H1 (cell line): ENCODE data around the gene SNX30. TPM values are rescaled to one million over a fixed set of nuclear protein-coding genes. Genes with fewer than 3 reads are reported as not detected.

Source experiments
- CTCF ChIA-PET: fragments of 300-600 bp; sonication (Branson Sonifier 250); formaldehyde crosslinking; loops from one replicate; lab custom pipeline; 2021; ENCODE audit not compliant: partially characterized antibody; lab: Charles Lee
- POLR2A ChIA-PET: fragments of 300-600 bp; sonication (Branson Sonifier 250); formaldehyde crosslinking; loops from one replicate; lab custom pipeline; 2021; ENCODE audit warnings: inconsistent platforms; ENCODE audit not compliant: partially characterized antibody; lab: Charles Lee
- DNase-seq, 2 experiments: peaks; one replicate each; pipeline versions ENCODE4 v3.0.0 to v3.0.0-alpha.2; 2010 to 2022; ENCODE audit warnings: low spot score in 2 of 2, low read depth in 1 of 2, mixed read lengths in 1 of 2
- FAIRE-seq: peaks from 2 replicates; lab custom pipeline; 2011; peaks lifted over from hg19 to GRCh38; lab: Jason Lieb, UNC
- H2AFZ ChIP-seq: 2 replicates; pipeline ENCODE4 v1.8.1; 2012; ENCODE audit warnings: low read length, inconsistent platforms
- H2AK5ac ChIP-seq: 2 replicates; pipeline ENCODE4 v1.6.1; 2013; ENCODE audit warnings: low read depth, low read length
- H2BK120ac ChIP-seq: replicated peaks from 2 replicates; pipeline ENCODE3; 2013; ENCODE audit warnings: low read depth, low read length, inconsistent platforms
- H2BK12ac ChIP-seq: 2 replicates; pipeline ENCODE4 v1.6.1; 2013; ENCODE audit warnings: low read depth, low read length
- H2BK15ac ChIP-seq: 2 replicates; pipeline ENCODE4 v1.6.1; 2013; ENCODE audit warnings: low read length
- H2BK20ac ChIP-seq: 2 replicates; pipeline ENCODE4 v1.6.1; 2013; ENCODE audit warnings: low read length
- H2BK5ac ChIP-seq: 2 replicates; pipeline ENCODE4 v1.6.1; 2013; ENCODE audit warnings: low read depth, low read length
- H3K14ac ChIP-seq: 2 replicates; pipeline ENCODE4 v1.6.1; 2013; ENCODE audit warnings: inconsistent platforms; ENCODE audit not compliant: insufficient read length
- H3K18ac ChIP-seq: 2 replicates; pipeline ENCODE4 v1.6.1; 2013; ENCODE audit warnings: low read length; ENCODE audit errors: extremely low read depth
- H3K23ac ChIP-seq: 2 replicates; pipeline ENCODE4 v1.6.1; 2013; ENCODE audit warnings: inconsistent platforms; ENCODE audit not compliant: insufficient read length
- H3K23me2 ChIP-seq: 2 replicates; pipeline ENCODE4 v1.6.1; 2013; ENCODE audit warnings: low read depth, low read length
- H3K27ac ChIP-seq: 2 replicates; pipeline ENCODE4 v1.6.1; 2011; ENCODE audit warnings: low read depth, low read length, inconsistent platforms
- H3K27me3 ChIP-seq, 4 experiments: replicated peaks in 1 of 4; 1 replicate in 1 of 4; 2 replicates in 3 of 4; pipeline versions ENCODE4 v1.6.1 to v1.8.1; 2011 to 2013; ENCODE audit warnings: low read length in 3 of 4, mild to moderate bottlenecking in 3 of 4, inconsistent platforms in 2 of 4, mixed read lengths in 2 of 4, moderate library complexity in 1 of 4; ENCODE audit not compliant: control insufficient read depth in 3 of 4, insufficient read depth in 3 of 4; ENCODE audit errors: extremely low read depth in 1 of 4
- H3K36me3 ChIP-seq, 4 experiments: 2 replicates each; pipeline versions ENCODE4 v1.6.1 to v1.8.1; 2011 to 2013; ENCODE audit warnings: mild to moderate bottlenecking in 4 of 4, low read length in 3 of 4, moderate library complexity in 2 of 4, control low read depth in 1 of 4, inconsistent platforms in 1 of 4; ENCODE audit not compliant: insufficient read depth in 4 of 4, control insufficient read depth in 2 of 4
- H3K4ac ChIP-seq: replicated peaks from 2 replicates; pipeline ENCODE3; 2013; ENCODE audit warnings: low read length, low read depth, mixed read lengths, inconsistent platforms; ENCODE audit not compliant: insufficient read length
- H3K4me1 ChIP-seq, 4 experiments: replicated peaks in 1 of 4; 1 replicate in 1 of 4; 2 replicates in 3 of 4; pipeline versions ENCODE4 v1.6.1 to v1.8.1; 2011 to 2013; ENCODE audit warnings: low read length in 3 of 4, inconsistent platforms in 2 of 4, mixed read lengths in 1 of 4; ENCODE audit not compliant: insufficient read depth in 4 of 4, control insufficient read depth in 3 of 4
- H3K4me2 ChIP-seq, 2 experiments: 2 replicates each; pipeline versions ENCODE4 v1.6.1 to v1.8.1; 2011 to 2013; ENCODE audit warnings: low read depth in 2 of 2, low read length in 2 of 2, control low read depth in 1 of 2, inconsistent platforms in 1 of 2, mild to moderate bottlenecking in 1 of 2; ENCODE audit not compliant: insufficient read depth in 1 of 2
- H3K4me3 ChIP-seq, 4 experiments: fragments of 200-600, 300-600 bp in 1 of 4; sonication (generic), shearing (Covaris generic), sonication (Bioruptor Twin) in 1 of 4; 2 replicates each; pipeline versions ENCODE4 v1.5.1 to v1.8.1; 2011 to 2016; ENCODE audit warnings: low read length in 4 of 4, low read depth in 3 of 4, control low read depth in 2 of 4, inconsistent platforms in 2 of 4, mild to moderate bottlenecking in 2 of 4, mixed read lengths in 1 of 4, moderate library complexity in 1 of 4; ENCODE audit not compliant: insufficient read depth in 2 of 4; ENCODE audit errors: extremely low read depth in 1 of 4
- H3K56ac ChIP-seq: replicated peaks from 2 replicates; pipeline ENCODE3; 2013; ENCODE audit warnings: low read depth, mild to moderate bottlenecking, mixed read lengths, low read length, inconsistent platforms; ENCODE audit not compliant: insufficient read length
- H3K79me1 ChIP-seq: 2 replicates; pipeline ENCODE4 v1.6.1; 2013; ENCODE audit warnings: low read depth, low read length, control low read depth
- H3K79me2 ChIP-seq, 2 experiments: 2 replicates each; pipeline versions ENCODE4 v1.6.1 to v1.8.1; 2012 to 2013; ENCODE audit warnings: low read length in 2 of 2, mild to moderate bottlenecking in 2 of 2, inconsistent platforms in 1 of 2; ENCODE audit not compliant: insufficient read depth in 2 of 2, control insufficient read depth in 1 of 2
- H3K9ac ChIP-seq, 4 experiments: replicated peaks in 1 of 4; 1 replicate in 1 of 4; 2 replicates in 3 of 4; pipeline versions ENCODE4 v1.6.1 to v1.8.1; 2011 to 2013; ENCODE audit warnings: low read depth in 3 of 4, low read length in 3 of 4, control low read depth in 2 of 4, mild to moderate bottlenecking in 2 of 4, moderate library complexity in 2 of 4, inconsistent platforms in 1 of 4; ENCODE audit errors: extremely low read depth in 1 of 4
- H3K9me3 ChIP-seq, 2 experiments: 2 replicates each; pipeline versions ENCODE4 v1.6.1 to v1.8.1; 2012 to 2013; ENCODE audit warnings: mild to moderate bottlenecking in 2 of 2, moderate library complexity in 2 of 2, control low read depth in 1 of 2, inconsistent platforms in 1 of 2, low read depth in 1 of 2, low read length in 1 of 2, mixed read lengths in 1 of 2; ENCODE audit not compliant: insufficient read depth in 2 of 2
- H4K20me1 ChIP-seq, 2 experiments: replicated peaks in 1 of 2; 2 replicates each; pipeline versions ENCODE3 to v1.8.1; 2011 to 2013; ENCODE audit warnings: inconsistent platforms in 2 of 2, low read length in 2 of 2, mild to moderate bottlenecking in 1 of 2; ENCODE audit not compliant: insufficient read depth in 2 of 2, control insufficient read depth in 1 of 2
- H4K5ac ChIP-seq: 2 replicates; pipeline ENCODE4 v1.6.1; 2013; ENCODE audit warnings: low read length, low read depth, mixed read lengths, inconsistent platforms; ENCODE audit not compliant: insufficient read length
- H4K8ac ChIP-seq: 2 replicates; pipeline ENCODE4 v1.8.0; 2013; ENCODE audit warnings: mild to moderate bottlenecking, moderate library complexity, low read length, inconsistent platforms; ENCODE audit not compliant: insufficient read depth; ENCODE audit errors: extremely low read depth
- H4K91ac ChIP-seq: replicated peaks from 2 replicates; pipeline ENCODE3; 2013; ENCODE audit warnings: low read length, mixed read lengths, inconsistent platforms; ENCODE audit not compliant: insufficient read length
- EGR1 ChIP-seq: IDR thresholded peaks from 2 replicates; pipeline ENCODE4 v1.6.1; 2011; ENCODE audit warnings: low read depth, low read length, borderline replicate concordance
- FOSL1 ChIP-seq: IDR thresholded peaks from 2 replicates; pipeline ENCODE4 v1.6.1; 2011; ENCODE audit warnings: mild to moderate bottlenecking, low read depth, low read length, moderate library complexity; ENCODE audit not compliant: insufficient read depth
- GABPA ChIP-seq: IDR thresholded peaks from 2 replicates; pipeline ENCODE4 v1.6.1; 2011; ENCODE audit warnings: mild to moderate bottlenecking, low read length, moderate library complexity, borderline replicate concordance; ENCODE audit not compliant: insufficient read depth
- MAFK ChIP-seq: IDR thresholded peaks from 2 replicates; pipeline ENCODE4 v1.6.1; 2012; ENCODE audit warnings: low read depth, mild to moderate bottlenecking, improper control_type of control experiment, low read length
- NANOG ChIP-seq: IDR thresholded peaks from 2 replicates; pipeline ENCODE4 v1.6.1; 2011; ENCODE audit warnings: low read length, low read depth, mild to moderate bottlenecking, inconsistent platforms; ENCODE audit not compliant: insufficient read depth, poor library complexity, severe bottlenecking
- NRF1 ChIP-seq: IDR thresholded peaks from 2 replicates; pipeline ENCODE4 v1.6.1; 2011; ENCODE audit warnings: mild to moderate bottlenecking, low read depth, low read length, improper control_type of control experiment
- PHF8 ChIP-seq: fragments of 200-600 bp; sonication (generic); conservative IDR thresholded peaks from 2 replicates; pipeline ENCODE4 v1.7.1; 2012; ENCODE audit warnings: low read depth, mild to moderate bottlenecking, inconsistent platforms, low read length, moderate library complexity
- POLR2AphosphoS5 ChIP-seq: IDR thresholded peaks from 2 replicates; pipeline ENCODE4 v1.6.1; 2011; ENCODE audit warnings: low read depth, low read length
- SAP30 ChIP-seq: fragments of 300-600 bp; sonication (generic); IDR thresholded peaks from 2 replicates; pipeline ENCODE4 v1.7.1; 2012; ENCODE audit warnings: low read length, moderate library complexity, mild to moderate bottlenecking, inconsistent platforms; ENCODE audit not compliant: insufficient read depth, insufficient replicate concordance
- SRF ChIP-seq: IDR thresholded peaks from 2 replicates; pipeline ENCODE4 v1.6.1; 2011; ENCODE audit warnings: mild to moderate bottlenecking, low read depth, low read length, moderate library complexity
- TCF12 ChIP-seq: IDR thresholded peaks from 2 replicates; pipeline ENCODE4 v1.6.1; 2011; ENCODE audit warnings: low read depth, mild to moderate bottlenecking, low read length
- WGBS, 2 experiments: shearing (Covaris generic) in 1 of 2; methylation state at CpG; one replicate each; pipeline versions ENCODE4 v1.1.6 to v1.1.7; 2013 to 2015; ENCODE audit warnings: low lambda C conversion rate in 2 of 2, mixed read lengths in 2 of 2, inconsistent platforms in 1 of 2, low coverage in 1 of 2, missing lambda C conversion rate in 1 of 2; ENCODE audit not compliant: insufficient replicate concordance in 2 of 2, insufficient coverage in 1 of 2, insufficient read length in 1 of 2; ENCODE audit errors: extremely low coverage in 1 of 2, missing lambda C conversion rate in 1 of 2; 5-methylcytosine and 5-hydroxymethylcytosine counted together
- polyA plus RNA-seq, 7 experiments: library from polyadenylated mRNA; depleted of rRNA in 3 of 7; stranded (reverse) in 5 of 7; unstranded in 2 of 7; fragments of >200 nt in 5 of 7; fragments of 200-250 nt in 2 of 7; gene quantifications; 1 replicate in 5 of 7; 2 replicates in 1 of 7; 4 replicates in 1 of 7; pipeline versions ENCODE4 v1.2.1 to v1.2.3, GENCODE V29; 2011 to 2013; ENCODE audit warnings: missing spikeins in 2 of 7, mixed read lengths in 2 of 7
- total RNA-seq: library from RNA; stranded (reverse); fragmentation: NEBNext Ultra II Directional; extraction: Animal tissue kit (Norgen Biotek cat#: 25700); gene quantifications from 2 replicates; pipeline ENCODE4 v1.2.1, GENCODE V29; 2021
- TF ChIP-seq, protein P1 (sequence below): IDR thresholded peaks from 2 replicates; pipeline ENCODE4 v1.6.1; 2012; ENCODE audit warnings: inconsistent platforms
- TF ChIP-seq, protein P2 (sequence below): IDR thresholded peaks from 2 replicates; pipeline ENCODE4 v1.6.1; 2011; ENCODE audit warnings: low read depth, mild to moderate bottlenecking, low read length; ENCODE audit not compliant: insufficient read depth

The SNX30 gene
- total and polyA plus RNA-seq, 2 of the 8 experiments (the other 6 are each of a cell fraction or from before 2014, with no cell fraction given) = 4.0 to 12.2 TPM

DNA sequence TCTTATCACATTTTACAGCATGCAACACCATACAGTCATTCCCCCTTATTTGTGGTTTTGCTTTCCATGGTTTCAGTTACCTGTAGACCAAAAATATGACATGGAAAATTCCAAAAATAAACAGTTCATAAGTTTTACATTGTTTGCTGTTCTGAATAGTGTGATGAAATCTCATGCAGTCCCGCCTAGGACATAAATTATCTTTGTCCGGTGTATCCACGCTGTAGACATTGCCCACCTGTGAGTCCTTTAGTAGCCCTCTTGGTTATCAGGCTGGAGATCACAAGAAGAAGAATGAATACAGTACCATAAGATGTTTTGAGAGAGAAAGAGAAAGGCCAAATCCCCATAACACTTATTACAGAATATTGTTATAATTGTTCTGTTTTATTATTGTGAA, 72.1 kb downstream of the SNX30 start:
- Histone ChIP-seq H3K56ac (no peak overlapping the region), H4K20me1 (no peaks in the 10 kb centered on the region), H3K79me2 (no peaks in the 10 kb centered on the region), H4K8ac (no peak overlapping the region), H3K18ac (no peak overlapping the region), H4K91ac (no peak overlapping the region), H3K27ac (no peak overlapping the region), H2BK5ac (no peak overlapping the region), H2AFZ (no peak overlapping the region), H2BK12ac (no peak overlapping the region), H3K9me3 (no peaks in the 10 kb centered on the region), H3K4me2 (no peak overlapping the region), H2AK5ac (no peak overlapping the region), H2BK20ac (no peak overlapping the region), H3K79me1 (no peaks in the 10 kb centered on the region), H3K23ac (no peak overlapping the region), H2BK120ac (no peak overlapping the region), H3K4me3 (no peak overlapping the region), H4K5ac (no peak overlapping the region), H2BK15ac (no peak overlapping the region), H3K14ac (no peak overlapping the region), H3K4ac (no peak overlapping the region), H3K4me1 (no peaks in the 10 kb centered on the region), H3K36me3 (peaks cover 0 to 6% (median 0%) of the 10 kb centered on the region in 4 experiments; a peak in 2 of 8 replicates), H3K9ac (no peak overlapping the region), H3K23me2 (no peaks in the 10 kb centered on the region), H3K27me3 (no peaks in the 10 kb centered on the region)
- no peak for DNase-seq
- ChIA-PET CTCF (no interaction called here), POLR2A (no interaction called here)
- FAIRE-seq = no peak
- WGBS, 2 experiments = 98% methylated on average over 3 of the region's 3 CpGs; no CpG with 5 or more reads in 1 of the 2 experiments
- TF ChIP-seq FOSL1 (no peak), SAP30 (no peak), SRF (no peak), MAFK (no peak), PHF8 (no peak), EGR1 (no peak), NRF1 (no peak), TCF12 (no peak), NANOG (no peak), POLR2AphosphoS5 (no peak), GABPA (no peak)
- TF ChIP-seq, protein P1, sequence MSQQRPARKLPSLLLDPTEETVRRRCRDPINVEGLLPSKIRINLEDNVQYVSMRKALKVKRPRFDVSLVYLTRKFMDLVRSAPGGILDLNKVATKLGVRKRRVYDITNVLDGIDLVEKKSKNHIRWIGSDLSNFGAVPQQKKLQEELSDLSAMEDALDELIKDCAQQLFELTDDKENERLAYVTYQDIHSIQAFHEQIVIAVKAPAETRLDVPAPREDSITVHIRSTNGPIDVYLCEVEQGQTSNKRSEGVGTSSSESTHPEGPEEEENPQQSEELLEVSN = no peak
- TF ChIP-seq, protein P2, sequence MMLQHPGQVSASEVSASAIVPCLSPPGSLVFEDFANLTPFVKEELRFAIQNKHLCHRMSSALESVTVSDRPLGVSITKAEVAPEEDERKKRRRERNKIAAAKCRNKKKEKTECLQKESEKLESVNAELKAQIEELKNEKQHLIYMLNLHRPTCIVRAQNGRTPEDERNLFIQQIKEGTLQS = no peak
